ENCODE results near the gene NCKAP5.

- TF ChIP-seq POLR2AphosphoS5 (IDR thresholded peaks at IDR 0.05; ENCODE audit: low read depth, low read length) (no peak), REST (IDR thresholded peaks at IDR 0.05; ENCODE audit: insufficient read depth in 1 of 2, low read depth in 2 of 2, low read length in 2 of 2) (no peak), TAF1 (IDR thresholded peaks at IDR 0.05; ENCODE audit: borderline replicate concordance, insufficient read depth, low read length) (no peak), SIN3A (IDR thresholded peaks at IDR 0.05; ENCODE audit: borderline replicate concordance, insufficient read depth, low read length) (no peak), FOXP2 (optimal IDR thresholded peaks at IDR 0.05; ENCODE audit: borderline replicate concordance, extremely low read depth, extremely low read length, insufficient read depth) (no peak)
Observed at GRCh38 chr2:133405252-133405651, 163.0 kb downstream of the NCKAP5 start.

All from PFSK-1 (cell line).